Uterus (tissue), 2 donors: Measurements from ENCODE around the gene LDLRAD4.

ENCODE experiments used
- CTCF ChIP-seq, 4 experiments: fragments of 200-600 bp in 2 of 4; fragments of 450-650 bp in 2 of 4; sonication (generic) in 2 of 4; IDR thresholded peaks; one replicate each; pipeline ENCODE4 v1.5.1; 2016 to 2019; ENCODE audit warnings: antibody characterized with exemption in 4 of 4, mild to moderate bottlenecking in 2 of 4, moderate library complexity in 1 of 4
- POLR2A ChIP-seq, 2 donors: fragments of 450-650 bp; IDR thresholded peaks; one replicate each; pipeline ENCODE4 v1.6.1; 2016; ENCODE audit warnings: antibody characterized with exemption in 2 of 2, mild to moderate bottlenecking in 1 of 2, moderate library complexity in 1 of 2

DNA sequence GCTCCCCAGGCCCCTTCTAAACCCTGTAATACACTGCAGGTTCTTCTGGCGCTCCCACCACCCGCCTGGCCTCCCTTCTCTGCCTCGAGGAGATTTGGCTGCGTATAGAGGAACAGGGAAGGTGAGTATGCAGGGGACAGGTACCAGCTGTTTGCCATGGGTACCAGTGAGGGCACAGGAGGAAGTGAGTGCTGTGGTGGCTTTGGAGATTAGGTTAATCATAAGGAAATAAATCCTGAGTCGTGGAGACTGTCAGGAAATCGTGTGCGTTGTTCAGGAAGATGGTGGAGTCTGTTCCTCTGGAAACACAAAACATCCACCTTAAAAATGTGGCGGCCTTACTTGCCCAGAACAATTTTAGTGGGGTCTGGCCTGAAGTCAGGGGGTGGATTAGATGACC, 277.4 kb downstream of the LDLRAD4 start:
- no peak for TF ChIP-seq CTCF (IDR thresholded peaks at IDR 0.05)
- TF ChIP-seq POLR2A (IDR thresholded peaks at IDR 0.05), result no peak
